Measurements from ENCODE around the gene ECI1.

GRCh38 chr16:2210009-2210332, 41.4 kb downstream of the ECI1 start:
- TF ChIP-seq CTCF (IDR thresholded peaks at IDR 0.05; ENCODE audit: low read depth, low read length) (no peak), MYC (IDR thresholded peaks at IDR 0.05; ENCODE audit: low read depth, low read length) (no peak)
